Measurements from ENCODE around the gene TLL2. TPM values are rescaled to one million over a fixed set of nuclear protein-coding genes. Genes with fewer than 3 reads are reported as not detected.

Gene TLL2
- total RNA-seq, 2 donors from 2014 or later: not detected

DNA sequence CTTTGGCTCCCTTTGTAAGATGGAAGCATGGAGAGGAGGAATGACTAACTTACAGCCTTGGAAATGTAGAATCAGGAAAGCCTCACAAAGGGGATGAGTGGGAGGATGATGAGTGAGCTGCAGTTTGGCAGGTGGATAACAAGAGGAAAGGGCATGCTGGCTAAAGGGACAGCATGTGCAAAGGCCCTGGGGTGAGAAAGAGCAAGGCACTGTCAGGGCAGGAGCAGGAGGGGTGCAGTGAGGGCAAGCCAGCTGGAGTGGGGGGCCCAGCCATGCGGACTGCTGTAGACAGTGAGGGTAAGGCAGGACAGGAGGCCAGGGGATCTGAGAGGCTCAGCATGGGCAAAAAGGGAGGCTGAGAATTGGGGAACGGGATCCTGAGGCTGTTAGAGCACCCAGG, 20.5 kb downstream of the TLL2 start:
- H3K36me3 ChIP-seq: no peaks in the 10 kb centered on the region
- ATAC-seq (ENCODE audit: insufficient number of reproducible peaks, low FRiP score, low read depth): no peak
- no peaks in the 10 kb centered on the region for H3K9me3 ChIP-seq
- no peaks in the 10 kb centered on the region for H3K4me1 ChIP-seq (ENCODE audit: control insufficient read depth in 1 of 2, low read depth in 2 of 2)
- DNase-seq (ENCODE audit: low spot score): no peak
- no peak overlapping the region for H3K4me3 ChIP-seq
- TF ChIP-seq, protein P1, sequence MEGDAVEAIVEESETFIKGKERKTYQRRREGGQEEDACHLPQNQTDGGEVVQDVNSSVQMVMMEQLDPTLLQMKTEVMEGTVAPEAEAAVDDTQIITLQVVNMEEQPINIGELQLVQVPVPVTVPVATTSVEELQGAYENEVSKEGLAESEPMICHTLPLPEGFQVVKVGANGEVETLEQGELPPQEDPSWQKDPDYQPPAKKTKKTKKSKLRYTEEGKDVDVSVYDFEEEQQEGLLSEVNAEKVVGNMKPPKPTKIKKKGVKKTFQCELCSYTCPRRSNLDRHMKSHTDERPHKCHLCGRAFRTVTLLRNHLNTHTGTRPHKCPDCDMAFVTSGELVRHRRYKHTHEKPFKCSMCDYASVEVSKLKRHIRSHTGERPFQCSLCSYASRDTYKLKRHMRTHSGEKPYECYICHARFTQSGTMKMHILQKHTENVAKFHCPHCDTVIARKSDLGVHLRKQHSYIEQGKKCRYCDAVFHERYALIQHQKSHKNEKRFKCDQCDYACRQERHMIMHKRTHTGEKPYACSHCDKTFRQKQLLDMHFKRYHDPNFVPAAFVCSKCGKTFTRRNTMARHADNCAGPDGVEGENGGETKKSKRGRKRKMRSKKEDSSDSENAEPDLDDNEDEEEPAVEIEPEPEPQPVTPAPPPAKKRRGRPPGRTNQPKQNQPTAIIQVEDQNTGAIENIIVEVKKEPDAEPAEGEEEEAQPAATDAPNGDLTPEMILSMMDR (IDR thresholded peaks at IDR 0.05): no peak
- H3K27me3 ChIP-seq (replicated peaks; ENCODE audit: insufficient read depth): no peaks in the 10 kb centered on the region
- no peak overlapping the region for H3K27ac ChIP-seq

DNA sequence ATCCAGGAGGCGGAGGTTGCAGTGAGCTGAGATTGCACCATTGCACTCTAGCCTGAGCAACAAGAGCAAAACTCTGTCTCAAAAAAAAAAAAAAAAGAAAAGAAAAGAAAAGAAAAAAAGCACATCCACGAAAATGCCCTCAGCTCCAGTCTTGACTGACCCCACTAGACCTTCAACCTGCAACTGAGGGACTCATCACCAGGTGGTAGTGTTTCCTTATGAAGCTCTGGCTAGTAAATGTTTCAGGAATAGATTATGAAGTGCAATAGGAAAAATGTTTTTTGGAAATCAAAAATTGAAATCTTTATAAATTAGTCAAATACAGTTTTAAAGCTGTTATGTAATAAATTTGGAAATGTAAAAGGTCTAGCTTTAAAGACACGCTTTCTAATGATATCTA, 22.4 kb downstream of the TLL2 start:
- no peak for DNase-seq (ENCODE audit: low spot score)
- H3K4me1 ChIP-seq (ENCODE audit: control insufficient read depth in 1 of 2, low read depth in 2 of 2): no peaks in the 10 kb centered on the region
- ATAC-seq (ENCODE audit: insufficient number of reproducible peaks, low FRiP score, low read depth): no peak
- no peak overlapping the region for H3K4me3 ChIP-seq
- no peaks in the 10 kb centered on the region for H3K9me3 ChIP-seq
- no peak overlapping the region for H3K27ac ChIP-seq
- TF ChIP-seq, protein P1 (IDR thresholded peaks at IDR 0.05): no peak
- no peaks in the 10 kb centered on the region for H3K27me3 ChIP-seq (replicated peaks; ENCODE audit: insufficient read depth)
- no peaks in the 10 kb centered on the region for H3K36me3 ChIP-seq

DNA sequence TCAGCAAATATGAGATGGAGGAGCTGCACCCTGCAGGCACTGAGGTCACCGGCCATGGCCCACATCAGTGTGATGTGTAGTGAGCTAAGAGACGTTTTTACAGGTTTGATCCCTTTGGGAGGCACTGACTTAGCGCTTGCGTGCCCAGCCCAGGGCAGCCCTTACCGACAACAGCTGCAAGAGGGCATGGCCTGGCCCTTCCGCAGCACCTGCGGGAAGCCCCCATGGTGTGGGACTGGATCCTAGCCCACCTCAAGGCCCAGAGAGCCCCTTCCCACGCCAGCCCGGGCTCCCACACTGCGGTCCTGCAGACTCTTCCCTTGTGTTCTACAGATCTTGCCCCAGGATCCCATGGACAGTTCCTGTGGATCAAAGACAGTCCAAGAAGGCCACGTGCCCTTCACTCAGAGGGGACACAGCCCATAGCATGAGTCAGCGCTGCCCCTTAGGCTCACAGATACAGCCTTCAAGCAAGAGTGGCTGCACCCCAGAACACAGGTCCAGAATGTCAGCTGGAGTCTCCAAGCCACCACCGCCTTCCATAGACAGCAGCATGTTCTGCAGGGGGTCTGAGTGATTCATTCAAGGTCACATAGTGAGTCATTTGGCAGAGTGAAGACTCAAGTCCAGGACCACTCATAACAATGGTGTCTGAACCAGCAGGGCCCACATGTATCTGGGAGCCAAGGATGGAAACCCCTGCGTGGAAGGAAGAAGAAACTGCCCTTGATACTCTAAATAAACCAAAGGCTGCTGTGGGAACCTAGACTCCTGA, 25.4 kb downstream of the TLL2 start:
- H3K4me1 ChIP-seq (ENCODE audit: control insufficient read depth in 1 of 2, low read depth in 2 of 2): no peaks in the 10 kb centered on the region
- ATAC-seq (ENCODE audit: insufficient number of reproducible peaks, low FRiP score, low read depth) (no peak), DNase-seq (ENCODE audit: low spot score) (no peak)
- no peak overlapping the region for H3K4me3 ChIP-seq
- TF ChIP-seq, protein P1 (IDR thresholded peaks at IDR 0.05): no peak
- H3K36me3 ChIP-seq: no peaks in the 10 kb centered on the region
- no peaks in the 10 kb centered on the region for H3K9me3 ChIP-seq
- H3K27me3 ChIP-seq (replicated peaks; ENCODE audit: insufficient read depth): no peaks in the 10 kb centered on the region
- no peak overlapping the region for H3K27ac ChIP-seq

DNA sequence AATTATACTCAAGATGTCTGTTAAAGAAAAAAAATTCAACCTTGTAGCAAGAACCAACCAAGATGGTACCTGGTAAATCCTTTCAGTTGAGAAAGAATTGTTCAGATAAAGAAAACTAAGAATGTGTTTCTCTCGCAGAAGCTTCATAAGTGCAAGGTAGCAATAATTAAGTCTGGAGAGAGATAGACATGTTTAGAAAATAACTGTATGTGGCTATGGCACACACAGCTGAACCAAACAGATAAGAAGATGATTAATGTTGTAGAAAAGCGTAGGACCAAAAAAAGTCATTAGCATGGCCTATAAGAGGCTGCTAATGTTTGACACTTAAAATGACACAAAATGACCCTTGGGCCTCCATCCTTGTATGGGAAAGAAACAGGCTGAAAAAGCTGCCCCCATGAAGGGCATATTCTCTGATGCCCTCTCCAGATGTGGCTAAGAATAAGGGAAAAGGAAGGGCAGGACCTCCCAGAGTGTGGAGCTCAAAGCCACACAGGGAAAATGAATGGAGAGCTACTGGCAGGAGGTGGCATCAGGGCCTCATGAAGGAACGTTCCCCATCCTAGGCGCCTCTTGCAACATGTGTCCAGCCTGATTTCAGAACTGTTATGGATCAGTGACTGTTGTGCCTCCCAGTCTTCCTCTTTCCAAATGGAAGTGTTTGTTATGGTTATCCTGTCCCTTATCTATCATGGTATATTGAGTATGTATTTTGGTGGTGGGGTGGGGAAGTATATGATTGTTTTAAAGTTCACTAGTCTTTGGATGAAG, 30.7 kb downstream of the TLL2 start:
- no peaks in the 10 kb centered on the region for H3K27me3 ChIP-seq (replicated peaks; ENCODE audit: insufficient read depth)
- DNase-seq (ENCODE audit: low spot score): no peak

DNA sequence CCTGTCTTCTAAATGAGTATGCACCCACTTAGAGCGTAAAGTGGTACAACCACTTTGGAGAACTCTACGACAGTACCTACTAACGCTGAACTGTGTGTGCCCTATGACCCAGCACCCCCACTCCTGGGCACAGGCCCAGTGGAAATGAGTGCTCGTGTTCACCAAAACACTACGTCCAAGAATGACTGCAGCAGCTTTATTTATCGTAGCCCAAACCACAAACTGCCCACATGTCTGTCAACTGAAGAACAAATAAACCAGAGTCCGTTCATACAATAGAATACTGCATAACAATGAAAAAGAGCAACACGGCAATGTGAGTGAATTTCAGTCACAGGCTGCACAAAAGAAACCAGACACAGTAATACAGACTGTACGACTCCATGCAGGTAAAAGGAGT, 35.4 kb downstream of the TLL2 start:
- no peak overlapping the region for H3K27ac ChIP-seq
- ATAC-seq (ENCODE audit: insufficient number of reproducible peaks, low FRiP score, low read depth) (no peak), DNase-seq (ENCODE audit: low spot score) (no peak)
- no peaks in the 10 kb centered on the region for H3K27me3 ChIP-seq (replicated peaks; ENCODE audit: insufficient read depth)
- no peaks in the 10 kb centered on the region for H3K36me3 ChIP-seq
- H3K4me1 ChIP-seq (ENCODE audit: control insufficient read depth in 1 of 2, low read depth in 2 of 2): no peaks in the 10 kb centered on the region
- no peaks in the 10 kb centered on the region for H3K9me3 ChIP-seq
- TF ChIP-seq, protein P1 (IDR thresholded peaks at IDR 0.05): no peak
- H3K4me3 ChIP-seq: no peak overlapping the region

More for the DNA sequence above, 30.7 kb downstream of the TLL2 start:
- Histone ChIP-seq H3K27ac (no peak overlapping the region), H3K36me3 (no peaks in the 10 kb centered on the region), H3K9me3 (no peaks in the 10 kb centered on the region), H3K4me3 (no peak overlapping the region), H3K4me1 (ENCODE audit: control insufficient read depth in 1 of 2, low read depth in 2 of 2) (no peaks in the 10 kb centered on the region)
- no peak for ATAC-seq (ENCODE audit: insufficient number of reproducible peaks, low FRiP score, low read depth)
- TF ChIP-seq, protein P1 (IDR thresholded peaks at IDR 0.05): no peak
